Measurements from ENCODE around the gene CCDC187. TPM values are rescaled to one million over a fixed set of nuclear protein-coding genes. Genes with fewer than 3 reads are reported as not detected.

The CCDC187 gene
- total RNA-seq, 1 donor from 2014 or later: not detected

DNA sequence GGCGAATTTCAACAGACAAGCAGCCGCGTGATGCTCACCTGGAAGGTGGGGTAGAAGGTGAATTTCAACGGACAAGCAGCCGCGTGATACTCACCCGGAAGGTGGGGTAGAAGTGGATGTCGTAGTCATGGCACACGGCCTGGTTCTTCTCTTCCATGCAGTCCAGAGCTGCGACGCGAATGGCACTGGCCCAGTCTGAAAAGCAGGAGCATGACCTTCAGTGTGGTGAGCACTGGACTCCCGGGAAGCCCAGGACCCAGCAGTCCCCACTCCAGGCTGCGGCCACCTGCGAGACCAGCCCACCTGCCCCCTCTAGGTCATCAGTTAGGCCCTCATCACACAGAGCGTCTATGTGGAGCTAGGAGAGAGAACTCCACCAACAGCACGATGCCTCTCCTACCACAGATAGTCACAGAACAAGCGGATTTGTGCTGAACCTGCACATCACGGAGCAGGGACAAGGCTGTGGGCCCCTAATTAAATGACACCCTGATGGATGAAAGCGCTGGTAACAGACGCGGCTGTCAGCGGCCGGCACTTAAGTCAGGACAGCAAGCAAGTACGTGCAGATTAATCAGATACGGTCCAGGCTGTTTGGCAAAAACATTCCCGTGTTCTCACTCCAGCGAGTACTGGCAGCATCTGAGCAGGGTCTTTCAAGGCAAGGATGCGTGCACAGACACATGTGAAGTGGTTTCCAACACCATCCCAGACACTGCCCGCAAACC lies 77.0 kb downstream of the CCDC187 start:
- DNase-seq (ENCODE audit: low read depth in 2 of 2): no peak

DNA sequence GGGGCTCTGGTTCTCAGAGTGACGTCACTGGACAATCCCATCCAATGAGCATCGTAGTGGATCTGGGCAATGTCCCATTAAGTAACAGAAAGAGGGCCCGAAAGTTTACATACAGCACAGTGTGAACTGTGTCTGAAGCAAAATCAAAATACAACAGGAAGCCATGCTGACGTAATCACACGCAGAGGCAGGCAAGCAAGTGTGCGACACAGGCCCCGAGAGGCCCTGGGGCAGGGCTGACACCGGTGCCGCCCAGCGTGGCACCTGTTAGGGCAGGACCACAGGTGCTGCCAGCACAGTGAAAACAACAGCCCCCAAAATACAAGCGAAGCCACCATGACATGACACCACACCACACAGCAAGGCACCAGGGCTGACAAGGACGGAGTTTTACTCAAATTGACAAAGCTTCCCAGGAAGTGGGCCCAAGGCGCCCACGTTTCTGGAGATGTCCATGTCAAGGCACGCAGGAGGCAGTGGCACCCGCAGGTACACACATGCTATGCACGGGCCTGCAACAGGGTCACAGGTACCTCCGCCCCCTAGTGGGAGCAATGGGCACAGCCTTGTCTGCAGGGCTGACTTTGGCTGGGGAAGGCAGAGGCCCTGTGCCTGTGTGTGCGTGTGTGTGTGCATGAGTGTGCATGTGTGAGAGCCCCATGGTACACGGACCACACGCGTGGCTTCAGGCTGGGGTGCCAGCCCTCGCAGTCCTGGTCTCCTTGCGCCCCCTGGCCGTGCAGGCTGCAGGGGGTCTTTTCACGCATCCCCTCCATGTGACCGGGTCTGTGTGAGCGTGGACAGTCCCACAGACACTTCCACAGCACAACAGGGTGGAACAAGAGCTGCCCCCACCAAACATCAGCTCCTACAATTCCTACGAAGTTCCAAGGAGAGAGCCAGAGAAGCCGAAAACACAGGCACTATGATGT lies 77.9 kb downstream of the CCDC187 start:
- DNase-seq (ENCODE audit: low read depth in 2 of 2): peak; percentile 55 to 76

DNA sequence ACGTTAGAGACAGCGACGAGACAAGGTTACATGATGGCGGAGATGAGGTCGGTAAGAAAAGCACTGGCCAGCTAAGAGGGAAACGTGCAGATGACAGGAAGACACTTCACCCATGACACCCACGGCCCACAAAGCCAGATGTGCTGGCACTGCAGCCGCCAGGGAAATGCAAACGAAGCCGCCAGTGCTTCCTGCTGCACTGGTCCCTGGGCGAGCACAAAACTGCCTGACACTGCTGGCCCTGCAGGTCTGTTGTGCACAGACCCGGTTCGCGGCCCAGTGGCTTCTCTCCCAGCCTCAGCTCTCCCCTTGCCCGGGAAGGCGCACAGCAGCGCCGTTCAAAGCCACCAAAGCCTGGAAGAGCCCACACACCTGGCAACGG lies 78.5 kb downstream of the CCDC187 start:
- DNase-seq (ENCODE audit: low read depth in 2 of 2): no peak

DNA sequence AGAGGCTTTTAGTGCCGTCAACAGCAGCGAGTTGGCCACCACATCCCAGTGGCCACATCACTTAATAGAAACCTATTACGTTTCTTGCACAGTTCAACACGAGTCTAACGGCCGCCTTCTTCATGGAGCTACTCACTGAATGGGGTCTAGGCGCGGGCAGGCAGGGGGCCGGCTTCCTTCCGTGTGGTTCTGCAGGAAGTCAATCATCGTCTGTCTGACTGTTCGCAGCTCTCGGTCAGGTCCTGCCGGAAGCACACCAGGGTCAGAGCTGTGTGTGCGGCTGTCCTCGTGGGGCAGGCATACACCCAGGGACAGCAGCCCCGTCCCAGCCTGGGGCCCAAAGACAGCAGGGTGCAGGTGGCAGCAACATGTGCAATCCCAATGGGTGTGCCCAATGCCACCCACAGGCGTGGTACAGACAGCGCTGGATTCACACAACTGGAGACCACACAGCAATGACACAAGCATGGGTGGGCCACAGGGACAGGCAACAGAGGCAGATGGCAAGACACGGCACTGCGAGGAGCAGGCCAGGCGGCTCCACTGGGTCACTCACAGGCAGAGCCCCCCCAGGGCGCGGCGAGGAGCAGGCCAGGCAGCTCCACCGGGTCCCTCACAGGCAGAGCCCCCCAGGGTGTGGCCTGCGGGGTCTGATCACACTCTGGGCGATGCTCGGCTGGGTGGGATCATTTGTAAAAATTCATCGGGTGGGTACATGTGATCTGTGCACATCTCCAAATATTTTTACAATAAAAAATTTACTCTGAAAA lies 79.8 kb downstream of the CCDC187 start:
- DNase-seq (ENCODE audit: low read depth in 2 of 2): no peak

DNA sequence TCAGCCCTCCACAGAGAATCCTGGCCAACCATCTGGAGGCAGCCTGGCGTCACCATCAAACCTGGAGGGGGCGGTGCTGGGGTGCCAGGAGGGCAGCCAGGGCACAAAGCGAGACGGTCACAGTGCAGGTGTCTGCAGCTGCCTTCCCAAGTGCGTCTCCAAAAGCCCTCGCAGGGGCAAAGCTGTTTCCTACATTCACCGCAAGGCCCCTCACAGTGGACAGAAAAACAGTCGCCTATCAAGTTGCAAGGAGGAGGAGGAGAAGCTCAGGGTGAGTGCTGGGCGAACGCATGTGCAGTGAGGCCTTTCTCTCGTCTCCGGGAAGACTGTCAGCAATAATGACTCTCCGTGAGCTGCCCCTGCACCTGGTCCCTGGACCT lies 81.0 kb downstream of the CCDC187 start:
- DNase-seq (ENCODE audit: low read depth in 2 of 2): no peak

DNA sequence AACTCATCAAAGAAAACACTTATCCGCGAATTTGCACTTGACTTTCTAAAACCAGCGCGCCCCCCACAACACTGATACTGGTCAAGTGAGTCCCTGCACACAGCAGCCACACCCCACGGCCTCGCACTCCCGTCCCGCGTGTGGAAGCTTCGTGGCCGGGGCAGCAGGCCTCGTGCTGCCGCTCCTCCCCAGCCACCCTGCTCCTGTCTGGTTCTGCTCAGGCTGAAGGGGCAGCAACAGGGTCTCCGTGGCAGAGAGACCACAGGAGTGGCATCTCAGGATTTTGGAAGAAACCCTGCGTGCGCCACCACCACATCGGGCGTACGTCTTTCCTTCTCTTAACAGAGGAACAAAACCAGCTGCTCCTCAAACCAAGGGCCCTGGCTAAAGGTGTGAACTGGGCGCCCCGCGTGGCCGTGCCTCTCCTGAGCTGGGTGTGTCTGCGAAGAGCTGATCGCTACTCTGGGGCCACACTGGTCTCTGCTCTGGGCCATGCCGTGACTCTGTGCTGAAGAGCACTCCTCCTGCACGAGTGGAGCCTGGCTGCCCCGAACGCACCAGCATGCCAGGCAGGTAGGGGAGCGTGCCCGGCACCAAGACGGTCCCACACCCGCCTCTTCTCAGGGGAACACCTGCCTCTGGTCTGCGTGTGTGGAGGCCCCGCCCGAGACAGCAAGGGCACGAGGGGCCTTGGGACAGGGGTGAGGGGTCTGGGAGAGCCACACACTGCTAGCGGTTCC lies 81.6 kb downstream of the CCDC187 start:
- DNase-seq (ENCODE audit: low read depth in 2 of 2): no peak

DNA sequence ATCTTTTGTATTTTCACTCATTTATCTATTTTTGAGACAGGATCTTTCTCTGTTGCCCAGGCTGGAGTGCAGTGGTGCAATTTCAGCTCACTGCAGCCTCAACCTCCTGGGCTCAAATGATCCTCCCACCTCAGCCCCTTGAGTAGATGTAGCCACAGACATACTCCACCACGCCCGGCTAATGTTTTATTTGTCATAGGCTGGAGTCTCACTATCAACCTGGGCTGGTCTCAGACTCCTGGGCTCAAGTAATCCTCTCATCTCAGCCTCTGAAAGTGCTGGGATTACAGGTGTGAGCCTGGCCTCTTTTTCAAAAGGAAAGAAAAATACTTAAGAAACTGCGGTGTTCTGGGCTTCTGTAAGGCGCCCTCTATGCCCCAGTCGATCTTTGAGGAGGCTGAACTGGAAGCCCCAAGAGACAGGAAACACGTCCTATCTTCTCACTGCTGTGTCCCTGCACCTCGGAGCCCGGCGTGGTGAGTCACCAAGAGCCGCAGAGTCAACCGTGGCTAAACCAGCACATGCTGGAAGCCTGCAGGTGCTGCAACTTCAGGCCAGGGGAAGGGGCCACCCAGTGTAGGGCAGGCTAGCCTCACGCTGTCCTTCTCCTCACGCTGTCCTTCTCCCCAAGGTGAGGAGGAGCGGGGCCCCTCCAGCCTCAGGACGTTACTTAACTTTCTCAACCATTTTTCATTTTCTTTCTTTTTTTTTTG lies 83.7 kb downstream of the CCDC187 start:
- DNase-seq (ENCODE audit: low read depth in 2 of 2): peak in 1 of 2 donors; percentile 37

DNA sequence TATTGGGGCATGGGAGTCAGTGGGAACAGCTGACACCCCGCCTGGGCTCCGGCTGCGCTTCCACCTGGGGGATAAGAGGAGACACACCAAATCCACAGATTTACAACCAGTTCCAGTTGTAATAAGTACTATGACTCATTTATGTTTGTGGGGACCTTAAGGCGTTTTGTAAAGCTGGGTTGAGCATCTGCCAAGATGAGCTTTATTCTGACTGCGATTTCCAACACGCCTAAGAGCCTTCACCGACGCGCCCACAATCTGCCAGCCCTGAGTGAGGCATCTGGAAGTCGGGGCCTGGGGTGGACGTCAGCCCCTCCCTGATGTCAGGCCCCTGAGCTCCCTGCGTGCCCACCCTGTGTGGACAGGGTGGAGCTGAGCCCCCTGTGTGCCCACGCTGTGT lies 84.6 kb downstream of the CCDC187 start:
- no peak for DNase-seq (ENCODE audit: low read depth in 2 of 2)

DNA sequence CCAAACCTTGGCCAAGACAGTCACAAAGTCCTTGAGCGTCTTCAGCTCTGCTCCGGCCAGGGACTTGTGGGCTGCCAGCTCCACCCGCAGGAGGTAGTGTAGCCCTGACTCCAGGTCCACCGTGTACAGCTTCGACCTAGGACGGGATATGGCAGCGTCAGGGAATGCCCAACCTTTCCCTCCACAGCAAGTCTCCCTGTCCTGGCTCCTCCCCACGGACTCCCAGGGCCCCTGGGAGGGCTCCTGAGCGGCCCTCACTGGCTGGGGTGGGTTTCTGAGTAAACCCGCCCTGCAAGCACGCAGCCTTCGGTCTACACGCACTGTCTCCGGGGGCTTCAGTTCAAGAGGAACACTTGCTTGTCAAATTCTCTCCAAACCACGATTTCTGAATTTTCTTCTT lies 85.2 kb downstream of the CCDC187 start:
- DNase-seq (ENCODE audit: low read depth in 2 of 2): no peak

DNA sequence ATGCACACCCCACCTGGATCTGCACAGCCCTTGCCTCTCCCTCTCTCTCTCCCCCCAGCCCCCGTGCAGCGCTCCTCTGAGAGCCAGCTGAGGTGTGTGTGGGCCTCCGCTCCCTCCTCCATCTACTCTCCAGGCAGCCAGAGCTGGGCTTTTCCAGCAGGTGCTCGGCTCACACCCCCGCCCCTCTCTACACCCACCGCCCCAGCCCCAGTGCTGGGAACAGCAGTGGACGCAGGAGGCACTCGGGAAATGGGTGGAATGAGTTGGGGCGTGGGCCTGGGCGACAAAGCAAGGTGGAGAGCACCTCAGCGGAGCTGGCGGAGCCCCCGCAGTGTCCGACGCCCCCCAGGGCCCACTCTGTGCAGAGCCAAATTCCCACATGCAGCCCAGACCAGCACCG lies 85.6 kb downstream of the CCDC187 start:
- DNase-seq (ENCODE audit: low read depth in 2 of 2): no peak

DNA sequence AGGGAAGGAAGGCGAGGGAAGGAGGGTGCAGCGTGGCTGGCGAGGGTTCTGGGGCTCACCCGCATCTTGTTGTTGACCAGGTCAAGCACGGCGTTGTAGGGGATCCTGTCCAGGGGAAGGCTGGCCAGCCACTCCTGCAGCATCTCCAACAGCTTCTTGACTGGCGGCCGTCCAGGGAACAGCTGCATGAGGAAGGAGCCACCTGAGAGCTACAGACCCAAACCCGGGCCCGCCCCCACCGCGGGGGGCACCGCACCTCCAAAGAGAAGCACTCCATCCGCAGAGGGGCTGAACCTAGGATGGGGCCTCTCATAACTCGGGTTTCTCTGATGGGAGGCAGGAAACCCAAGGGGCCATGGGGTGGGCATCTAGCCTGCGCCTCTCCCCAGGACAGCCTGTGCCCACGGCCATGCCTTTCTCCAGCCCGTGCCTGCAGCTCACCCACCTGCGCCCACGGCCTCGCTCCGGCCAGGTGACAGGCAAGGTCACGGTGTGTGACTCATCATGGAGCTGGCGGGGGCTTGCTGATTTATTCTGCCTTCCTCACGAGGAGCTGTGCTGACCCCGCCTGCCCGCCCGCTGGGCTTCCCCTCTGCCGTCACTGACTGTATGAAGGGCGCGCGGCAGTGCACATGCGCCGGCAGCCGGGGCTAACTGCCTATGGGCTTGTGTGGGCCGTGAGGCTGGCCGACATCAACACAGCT lies 87.2 kb downstream of the CCDC187 start:
- DNase-seq (ENCODE audit: low read depth in 2 of 2): no peak

DNA sequence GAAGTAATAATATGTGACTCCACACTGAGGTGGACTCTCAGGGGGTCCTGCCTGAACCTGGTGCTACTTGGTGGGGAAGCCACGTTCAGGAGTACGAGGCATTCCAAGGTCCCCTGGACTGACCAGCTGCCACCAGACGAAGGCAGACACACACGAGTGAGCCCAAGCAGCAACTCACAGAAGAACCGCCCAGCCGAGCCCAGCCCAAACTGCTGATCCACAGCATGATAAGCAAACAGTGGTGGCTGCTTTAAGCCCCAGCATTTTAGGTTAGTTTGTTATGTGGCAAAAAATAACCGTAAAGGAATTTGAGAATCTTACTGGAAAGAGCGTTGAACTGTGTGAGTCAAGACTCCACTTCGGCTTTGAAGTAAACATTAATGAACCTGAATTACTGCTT lies 90.2 kb downstream of the CCDC187 start:
- DNase-seq (ENCODE audit: low read depth in 2 of 2): no peak

DNA sequence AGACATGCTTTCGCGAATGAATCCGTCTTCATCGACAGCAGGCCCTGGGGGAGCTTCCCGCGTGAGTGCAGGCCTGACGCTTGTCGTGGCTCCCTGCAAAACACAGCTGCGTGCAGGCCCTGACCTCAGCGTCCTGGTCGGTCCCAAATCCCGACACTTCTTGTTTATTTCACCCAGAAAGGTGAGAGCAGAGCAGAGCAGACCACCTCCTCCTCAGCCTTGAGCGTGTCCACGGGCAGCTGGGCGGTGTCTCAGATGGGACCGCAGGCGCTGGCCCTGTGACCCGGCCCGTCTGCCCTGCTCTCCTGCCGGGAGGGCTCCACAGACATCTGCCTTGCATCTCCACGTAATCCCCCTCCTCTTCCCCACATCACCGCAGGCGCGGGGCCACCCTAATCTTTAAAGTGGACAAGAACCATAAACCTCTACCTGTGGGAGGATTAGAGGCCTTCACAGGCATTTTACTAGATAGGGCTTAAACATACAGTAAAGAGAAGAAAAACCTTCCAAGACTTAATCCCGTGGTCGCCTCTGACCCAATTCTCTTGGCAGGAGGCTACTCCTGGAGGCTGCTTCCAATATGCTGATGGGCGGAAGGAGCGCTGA lies 91.4 kb downstream of the CCDC187 start:
- no peak for DNase-seq (ENCODE audit: low read depth in 2 of 2)

DNA sequence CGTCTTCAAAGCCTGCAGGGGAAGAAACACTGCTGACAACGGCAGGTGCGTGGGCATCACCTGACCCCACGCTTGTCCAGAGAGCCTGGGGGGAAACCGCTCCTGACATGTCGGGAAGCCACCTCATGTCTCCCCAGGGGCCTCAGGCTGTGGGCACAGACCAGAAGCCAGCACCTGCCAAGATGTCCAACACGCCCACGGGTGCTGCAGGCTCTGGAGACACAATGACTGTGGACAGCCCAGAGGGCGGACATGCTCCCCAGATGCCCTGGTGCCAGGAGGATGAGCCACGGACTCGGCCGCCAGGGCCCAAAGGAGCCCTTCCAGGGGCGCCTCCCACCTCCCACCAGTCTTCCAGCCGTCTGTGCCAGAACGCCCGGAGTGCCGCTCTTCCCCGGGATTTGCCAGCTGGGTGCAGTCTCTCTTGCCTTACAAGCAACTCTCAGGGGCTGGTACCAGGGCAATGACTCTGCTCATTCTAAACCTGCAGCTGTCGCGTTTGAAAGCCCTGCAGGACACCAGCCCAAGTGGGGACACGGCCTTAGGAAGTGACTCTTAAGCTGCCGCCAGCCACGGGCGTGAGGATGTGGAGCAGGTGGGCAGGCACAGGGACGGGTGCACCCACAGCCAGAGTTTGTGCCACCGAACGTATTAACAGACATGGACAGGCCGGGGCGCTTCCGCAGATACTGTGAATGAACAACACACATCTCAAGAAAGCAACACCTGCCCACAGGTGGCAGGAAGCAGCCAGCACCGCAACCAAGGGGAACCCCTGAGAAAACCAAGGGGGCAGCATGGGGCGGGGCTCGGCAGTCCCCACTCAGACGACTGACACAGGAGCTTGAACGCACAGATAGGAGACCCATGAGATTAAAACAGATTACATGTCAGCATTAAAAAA lies 92.2 kb downstream of the CCDC187 start:
- DNase-seq (ENCODE audit: low read depth in 2 of 2): no peak

DNA sequence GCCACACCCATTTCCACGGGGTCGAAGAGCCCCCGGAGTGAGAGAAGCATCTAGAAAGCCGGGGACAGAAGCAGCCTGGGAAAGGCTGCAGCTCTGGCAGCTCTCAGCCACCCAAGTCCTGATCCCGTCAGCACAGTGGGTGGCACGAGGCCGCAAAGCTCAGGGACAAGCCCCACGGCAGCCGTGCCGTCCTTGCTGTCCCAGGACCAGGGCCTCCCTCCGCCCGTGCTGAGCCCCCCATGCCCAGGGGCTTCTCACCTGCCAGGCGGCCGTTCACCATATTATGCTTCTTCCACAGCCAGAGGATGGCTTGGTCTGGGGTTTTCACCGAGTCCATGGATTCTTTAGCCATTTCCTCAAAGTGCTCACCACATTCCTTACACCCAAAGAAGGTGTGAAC lies 92.9 kb downstream of the CCDC187 start:
- DNase-seq (ENCODE audit: low read depth in 2 of 2): no peak

DNA sequence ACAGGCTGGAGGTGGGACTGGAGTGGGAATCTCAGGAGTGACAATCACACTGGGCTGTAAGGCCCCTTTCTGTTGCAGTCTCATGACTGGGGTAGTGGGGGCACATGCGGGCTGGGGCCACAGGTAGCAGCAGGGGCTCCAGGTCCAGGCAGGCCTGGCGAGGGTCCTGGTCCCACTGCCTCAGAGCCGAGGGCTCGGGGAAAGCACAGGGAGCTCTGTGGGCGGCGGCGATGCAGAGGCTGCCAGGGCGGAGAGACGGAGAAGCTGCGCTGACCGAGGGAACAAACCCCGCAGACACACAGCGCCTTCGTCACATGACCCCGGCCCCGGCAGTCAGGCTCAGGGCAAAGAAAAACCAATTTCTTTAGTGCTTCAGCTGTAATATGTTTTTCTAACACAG lies 93.6 kb downstream of the CCDC187 start:
- DNase-seq (ENCODE audit: low read depth in 2 of 2): no peak

DNA sequence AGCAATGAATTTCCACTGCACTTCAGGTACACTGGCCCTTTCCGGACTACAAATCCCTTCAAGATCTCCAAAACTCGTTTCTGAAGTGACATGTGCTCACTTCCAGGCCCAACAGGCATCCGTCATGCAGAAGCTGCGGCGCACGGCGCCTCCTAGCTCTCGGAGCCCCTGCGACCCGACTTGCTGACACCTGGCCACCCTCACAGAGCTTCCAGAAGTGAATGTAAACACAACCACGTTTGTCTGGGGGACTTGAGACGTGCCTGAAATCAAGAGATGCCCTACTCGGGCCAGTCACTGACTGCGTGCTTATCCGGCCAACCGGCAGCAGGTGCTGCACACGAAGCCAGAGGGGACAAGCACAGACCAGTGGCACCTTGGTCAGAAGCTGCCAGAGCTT lies 94.1 kb downstream of the CCDC187 start:
- no peak for DNase-seq (ENCODE audit: low read depth in 2 of 2)

DNA sequence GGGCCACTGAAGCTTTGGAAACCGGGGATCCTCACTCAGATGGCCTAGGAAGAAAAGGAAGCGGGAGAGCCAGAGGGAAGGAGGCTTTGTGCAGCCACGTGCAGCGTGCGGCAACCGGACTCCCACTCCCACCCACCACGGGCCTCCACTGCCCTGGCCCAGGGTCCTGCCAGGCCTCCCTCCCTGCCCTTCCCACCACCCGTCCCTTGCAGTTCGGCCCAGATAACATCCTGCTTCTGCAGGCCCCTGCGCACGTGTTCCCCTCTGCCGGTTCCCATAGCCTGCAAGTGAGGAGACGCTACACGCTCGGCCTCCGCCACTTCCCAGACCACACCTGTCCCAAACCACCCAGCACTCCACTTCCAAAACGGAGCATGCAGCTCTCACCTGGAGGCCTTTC lies 94.7 kb downstream of the CCDC187 start:
- no peak for DNase-seq (ENCODE audit: low read depth in 2 of 2)

DNA sequence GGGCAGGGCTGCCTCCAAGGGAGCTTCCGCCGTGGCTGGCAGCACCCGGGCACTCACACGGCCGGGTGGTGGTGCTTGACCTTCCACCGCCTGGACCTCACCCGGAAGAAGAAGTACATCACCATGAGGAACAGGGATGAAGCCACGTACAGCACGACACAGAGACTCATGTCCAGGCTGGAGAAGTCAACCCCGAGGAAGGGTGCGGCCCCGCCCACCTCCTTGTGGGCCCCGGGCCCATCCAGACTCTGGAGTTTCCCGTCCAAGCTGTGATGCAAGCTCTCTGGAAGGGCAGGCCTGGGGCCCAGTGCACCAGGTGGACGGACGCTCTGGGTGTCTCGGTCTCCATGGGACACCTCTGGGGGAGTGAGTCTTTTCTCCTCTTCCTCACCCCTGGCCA lies 95.2 kb downstream of the CCDC187 start:
- no peak for DNase-seq (ENCODE audit: low read depth in 2 of 2)

All from lung microvascular endothelial cell (primary cell).